ENCODE measurements around the gene TUBGCP6. TPM values are rescaled to one million over a fixed set of nuclear protein-coding genes. Genes with fewer than 3 reads are reported as not detected.

Gene TUBGCP6
- total and polyA plus RNA-seq, 4 donors, result 26.5 to 57.8 (median 46.4) TPM

DNA sequence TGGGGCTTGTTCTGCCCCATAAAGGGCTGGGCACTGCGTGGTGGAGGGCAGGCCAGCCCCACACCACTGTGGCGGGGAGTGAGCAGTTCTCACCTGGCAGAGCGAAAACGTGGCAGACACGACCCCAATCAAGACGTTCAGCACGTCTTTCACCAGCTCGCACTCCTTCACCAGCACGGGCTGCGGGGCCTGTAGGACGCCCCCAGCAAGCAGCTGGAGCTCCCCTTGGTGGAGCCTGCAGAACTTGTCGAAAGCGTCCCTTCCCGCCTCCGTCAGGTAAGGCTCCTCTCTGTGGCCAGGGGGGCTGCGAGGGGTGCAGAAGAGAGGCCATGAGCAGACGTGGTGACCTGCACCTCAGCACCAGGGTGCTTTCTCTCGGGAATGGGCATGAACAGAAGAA is 11.6 kb downstream of the TUBGCP6 start:
- Histone ChIP-seq H3K4me1 (ENCODE audit: control insufficient read depth in 5 of 5, insufficient read depth in 5 of 5, low read length in 5 of 5) (no peaks in the 10 kb centered on the region), H3K9me3 (ENCODE audit: control insufficient read depth in 4 of 4, insufficient read depth in 3 of 4, low read length in 3 of 4) (no peaks in the 10 kb centered on the region), H3K9ac (ENCODE audit: insufficient read depth in 1 of 2, low read length in 2 of 2) (no peak overlapping the region), H3K27me3 (ENCODE audit: control insufficient read depth in 3 of 3, insufficient read depth in 3 of 3, low read length in 2 of 3) (no peaks in the 10 kb centered on the region), H3K36me3 (ENCODE audit: control insufficient read depth in 4 of 4, insufficient read depth in 4 of 4, low read length in 4 of 4) (peaks cover 0 to 40% (median 13%) of the 10 kb centered on the region in 4 donors), H3K27ac (ENCODE audit: low read depth in 1 of 2, low read length in 1 of 2) (no peak overlapping the region), H3K4me3 (no peak overlapping the region)
- TF ChIP-seq, protein P1, sequence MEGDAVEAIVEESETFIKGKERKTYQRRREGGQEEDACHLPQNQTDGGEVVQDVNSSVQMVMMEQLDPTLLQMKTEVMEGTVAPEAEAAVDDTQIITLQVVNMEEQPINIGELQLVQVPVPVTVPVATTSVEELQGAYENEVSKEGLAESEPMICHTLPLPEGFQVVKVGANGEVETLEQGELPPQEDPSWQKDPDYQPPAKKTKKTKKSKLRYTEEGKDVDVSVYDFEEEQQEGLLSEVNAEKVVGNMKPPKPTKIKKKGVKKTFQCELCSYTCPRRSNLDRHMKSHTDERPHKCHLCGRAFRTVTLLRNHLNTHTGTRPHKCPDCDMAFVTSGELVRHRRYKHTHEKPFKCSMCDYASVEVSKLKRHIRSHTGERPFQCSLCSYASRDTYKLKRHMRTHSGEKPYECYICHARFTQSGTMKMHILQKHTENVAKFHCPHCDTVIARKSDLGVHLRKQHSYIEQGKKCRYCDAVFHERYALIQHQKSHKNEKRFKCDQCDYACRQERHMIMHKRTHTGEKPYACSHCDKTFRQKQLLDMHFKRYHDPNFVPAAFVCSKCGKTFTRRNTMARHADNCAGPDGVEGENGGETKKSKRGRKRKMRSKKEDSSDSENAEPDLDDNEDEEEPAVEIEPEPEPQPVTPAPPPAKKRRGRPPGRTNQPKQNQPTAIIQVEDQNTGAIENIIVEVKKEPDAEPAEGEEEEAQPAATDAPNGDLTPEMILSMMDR (IDR thresholded peaks at IDR 0.05; ENCODE audit: control extremely low read depth, extremely low read depth), result no peak
- DNase-seq (no peak), ATAC-seq (ENCODE audit: insufficient read depth, low FRiP score) (no peak)
- 93 to 95% methylated on average over 18 of the region's 18 CpGs for WGBS, 2 donors

DNA sequence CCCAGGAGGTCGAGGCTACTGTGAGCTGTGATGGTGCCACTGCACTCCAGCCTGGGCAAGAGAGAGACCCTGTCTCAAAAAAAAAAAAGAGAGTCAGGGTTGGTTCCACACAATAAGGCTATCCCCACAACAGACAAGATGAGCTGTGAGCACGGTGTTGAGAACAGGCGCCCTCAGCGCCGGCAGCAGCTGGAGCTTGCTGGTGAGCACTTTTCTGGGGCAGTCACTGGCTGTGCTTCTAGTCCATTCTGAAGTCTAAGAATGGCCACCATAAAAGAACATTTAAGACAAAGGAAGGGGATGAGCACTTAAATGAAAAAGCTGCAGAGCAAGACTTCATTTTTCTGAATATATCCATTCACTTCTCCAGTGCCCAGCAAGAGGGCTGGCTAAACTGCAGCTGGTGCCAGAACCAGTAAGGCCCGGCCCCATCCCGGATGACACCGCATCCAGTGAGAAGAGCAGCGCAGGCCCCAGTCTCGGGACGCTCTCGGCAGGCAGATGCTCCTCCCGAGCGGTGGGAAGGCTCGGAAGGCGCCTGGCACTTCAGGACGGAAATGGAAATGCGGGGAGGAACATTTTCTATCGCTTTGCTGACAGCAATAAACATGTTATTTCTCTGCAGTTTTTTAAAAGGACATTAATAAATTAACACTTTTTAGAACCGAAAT is 12.2 kb downstream of the TUBGCP6 start:
- H3K27me3 ChIP-seq (ENCODE audit: control insufficient read depth in 3 of 3, insufficient read depth in 3 of 3, low read length in 2 of 3), result no peaks in the 10 kb centered on the region
- TF ChIP-seq, protein P1 (IDR thresholded peaks at IDR 0.05; ENCODE audit: control extremely low read depth, extremely low read depth), result no peak
- no peak overlapping the region for H3K27ac ChIP-seq (ENCODE audit: low read depth in 1 of 2, low read length in 1 of 2)
- DNase-seq (no peak), ATAC-seq (ENCODE audit: insufficient read depth, low FRiP score) (no peak)
- no peaks in the 10 kb centered on the region for H3K9me3 ChIP-seq (ENCODE audit: control insufficient read depth in 4 of 4, insufficient read depth in 3 of 4, low read length in 3 of 4)
- no peaks in the 10 kb centered on the region for H3K4me1 ChIP-seq (ENCODE audit: control insufficient read depth in 5 of 5, insufficient read depth in 5 of 5, low read length in 5 of 5)
- WGBS, 2 donors, result 94 to 96% methylated on average over 20 of the region's 20 CpGs
- no peak overlapping the region for H3K4me3 ChIP-seq
- H3K36me3 ChIP-seq (ENCODE audit: control insufficient read depth in 4 of 4, insufficient read depth in 4 of 4, low read length in 4 of 4), result peaks cover 0 to 44% (median 14%) of the 10 kb centered on the region in 4 donors
- no peak overlapping the region for H3K9ac ChIP-seq (ENCODE audit: insufficient read depth in 1 of 2, low read length in 2 of 2)

DNA sequence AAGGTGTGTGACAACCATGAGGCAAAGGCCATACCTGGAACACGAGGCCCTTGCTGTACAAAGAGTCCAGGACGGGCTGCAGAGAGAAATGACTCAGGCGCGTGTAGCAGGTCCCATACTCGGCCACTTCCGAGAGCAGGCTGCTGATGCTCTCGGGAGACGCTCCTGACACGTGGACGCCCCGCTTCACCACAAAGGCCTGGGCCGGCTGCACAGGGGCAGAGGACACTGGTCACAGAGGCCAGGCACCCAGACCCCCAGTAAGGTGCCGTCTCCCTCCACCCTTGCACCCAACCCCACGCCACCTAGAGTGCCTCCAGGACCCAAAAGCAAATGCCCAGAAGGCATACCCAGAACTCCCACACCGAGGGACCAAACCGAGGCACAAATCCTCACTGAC is 15.5 kb downstream of the TUBGCP6 start:
- H3K4me1 ChIP-seq (ENCODE audit: control insufficient read depth in 5 of 5, insufficient read depth in 5 of 5, low read length in 5 of 5), result no peaks in the 10 kb centered on the region
- no peak for ATAC-seq (ENCODE audit: insufficient read depth, low FRiP score)
- 97% methylated on average over 16 of the region's 16 CpGs for WGBS, 2 donors
- no peak overlapping the region for H3K4me3 ChIP-seq
- no peak overlapping the region for H3K9ac ChIP-seq (ENCODE audit: insufficient read depth in 1 of 2, low read length in 2 of 2)
- TF ChIP-seq, protein P1 (IDR thresholded peaks at IDR 0.05; ENCODE audit: control extremely low read depth, extremely low read depth), result no peak
- H3K9me3 ChIP-seq (ENCODE audit: control insufficient read depth in 4 of 4, insufficient read depth in 3 of 4, low read length in 3 of 4), result no peaks in the 10 kb centered on the region
- no peak overlapping the region for H3K27ac ChIP-seq (ENCODE audit: low read depth in 1 of 2, low read length in 1 of 2)
- H3K27me3 ChIP-seq (ENCODE audit: control insufficient read depth in 3 of 3, insufficient read depth in 3 of 3, low read length in 2 of 3), result no peaks in the 10 kb centered on the region
- H3K36me3 ChIP-seq (ENCODE audit: control insufficient read depth in 4 of 4, insufficient read depth in 4 of 4, low read length in 4 of 4), result peaks cover 0 to 63% (median 21%) of the 10 kb centered on the region in 4 donors
- no peak for DNase-seq

DNA sequence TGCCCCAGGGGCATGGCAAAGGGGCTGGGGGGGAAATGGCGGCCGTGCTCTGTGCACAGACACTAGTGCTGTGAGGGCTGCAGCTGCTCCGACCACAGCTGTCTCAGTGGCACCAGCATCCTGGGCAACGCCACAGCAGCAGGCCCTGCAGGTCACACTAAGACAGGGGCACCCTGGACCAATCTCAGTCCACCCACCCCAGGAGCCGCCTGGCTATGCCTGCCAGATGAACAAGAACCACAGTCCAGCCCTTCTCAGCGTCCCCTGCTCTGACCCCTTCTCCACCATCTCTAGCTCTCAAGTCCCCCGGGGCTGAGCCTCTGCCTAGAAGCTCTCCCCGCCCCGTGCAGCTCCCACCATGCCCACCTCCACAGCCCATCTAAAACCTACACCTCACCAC is 16.5 kb downstream of the TUBGCP6 start:
- Histone ChIP-seq H3K9me3 (ENCODE audit: control insufficient read depth in 4 of 4, insufficient read depth in 3 of 4, low read length in 3 of 4) (no peaks in the 10 kb centered on the region), H3K4me3 (no peak overlapping the region), H3K4me1 (ENCODE audit: control insufficient read depth in 5 of 5, insufficient read depth in 5 of 5, low read length in 5 of 5) (no peaks in the 10 kb centered on the region), H3K9ac (ENCODE audit: insufficient read depth in 1 of 2, low read length in 2 of 2) (no peak overlapping the region), H3K27ac (ENCODE audit: low read depth in 1 of 2, low read length in 1 of 2) (no peak overlapping the region), H3K27me3 (ENCODE audit: control insufficient read depth in 3 of 3, insufficient read depth in 3 of 3, low read length in 2 of 3) (no peaks in the 10 kb centered on the region), H3K36me3 (ENCODE audit: control insufficient read depth in 4 of 4, insufficient read depth in 4 of 4, low read length in 4 of 4) (peaks cover 4 to 70% (median 25%) of the 10 kb centered on the region in 4 donors)
- no peak for DNase-seq
- WGBS, 2 donors, result 97 to 100% methylated on average over 9 of the region's 9 CpGs
- TF ChIP-seq, protein P1 (IDR thresholded peaks at IDR 0.05; ENCODE audit: control extremely low read depth, extremely low read depth), result no peak
- ATAC-seq (ENCODE audit: insufficient read depth, low FRiP score), result no peak

All from lung (tissue), 12 donors.